Skeletal muscle cell (primary cell): Measurements from ENCODE around the gene KRT82.

Experiments used
- DNase-seq: peaks from one replicate; pipeline ENCODE4 v3.0.0-alpha.2; 2010; ENCODE audit warnings: low read depth
- H3K4me3 ChIP-seq: 2 replicates; pipeline ENCODE4 v1.5.1; 2011; ENCODE audit warnings: low read depth, mild to moderate bottlenecking, control low read depth, low read length, moderate library complexity

Gene KRT82

GRCh38 chr12:52392465-52393007 is 13.6 kb downstream of the KRT82 start:
- no peak overlapping the region for H3K4me3 ChIP-seq
- no peak for DNase-seq

DNA sequence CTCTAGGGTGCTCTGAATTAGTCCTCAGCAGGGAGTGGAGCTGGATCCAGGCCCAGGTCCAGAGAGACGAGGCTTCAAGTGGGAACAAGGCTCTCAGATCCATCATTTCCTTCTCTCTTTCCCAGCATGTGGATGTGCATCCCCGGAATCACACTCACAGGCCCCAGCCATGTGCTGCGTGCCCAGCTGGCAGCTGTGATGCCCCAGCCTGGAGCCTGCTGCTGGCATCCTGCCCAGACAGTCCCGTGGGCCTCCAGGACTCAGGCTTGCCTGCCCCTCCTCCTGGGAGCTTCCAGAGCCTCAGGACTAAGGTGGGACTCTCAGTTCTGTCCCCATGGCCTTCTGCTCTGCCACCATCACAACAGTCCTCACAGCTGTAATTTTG is 14.5 kb downstream of the KRT82 start:
- no peak for DNase-seq
- no peak overlapping the region for H3K4me3 ChIP-seq

DNA sequence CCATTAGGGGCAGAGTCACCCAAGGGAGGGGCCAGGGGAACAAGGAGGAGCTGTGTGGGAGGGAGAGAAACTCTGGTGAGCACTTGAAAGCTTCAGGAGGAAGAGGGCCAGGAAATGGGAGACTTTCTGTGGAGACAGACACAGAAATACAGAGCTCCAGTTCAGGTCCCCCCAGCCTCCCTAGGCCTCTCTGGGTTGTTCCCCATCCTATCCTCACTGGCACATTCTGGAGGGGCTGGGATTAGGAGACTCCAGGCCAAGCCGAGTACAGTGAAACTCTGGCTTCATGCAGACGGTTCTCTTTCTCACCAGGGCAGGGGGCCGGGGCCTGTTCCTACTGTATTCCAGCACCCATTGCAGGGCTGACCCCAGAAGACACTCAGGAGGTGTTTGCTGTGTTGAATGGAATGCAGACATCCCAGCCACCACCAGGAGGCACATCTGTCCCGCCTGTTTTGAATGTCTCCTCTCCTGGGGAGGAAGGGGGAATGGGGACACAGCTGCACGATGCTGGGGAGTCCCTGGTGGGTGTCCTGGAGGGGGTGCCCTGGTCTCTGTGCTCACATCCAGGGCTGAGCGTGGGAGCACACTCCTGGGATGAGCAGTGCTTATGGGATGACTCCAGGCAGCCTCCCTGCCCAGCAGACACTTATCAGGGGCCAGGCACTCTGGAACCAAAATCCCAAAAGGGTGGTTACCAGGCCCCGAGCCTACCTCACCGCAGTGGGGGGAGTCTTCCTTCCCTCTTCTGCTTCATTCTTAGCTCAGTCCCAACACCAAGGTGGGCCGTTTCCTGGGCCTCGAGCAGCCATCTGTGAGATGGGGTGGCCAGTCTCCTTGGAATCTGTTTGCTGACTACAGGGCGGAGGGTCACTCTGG is 15.2 kb downstream of the KRT82 start:
- H3K4me3 ChIP-seq, result no peak overlapping the region
- no peak for DNase-seq

DNA sequence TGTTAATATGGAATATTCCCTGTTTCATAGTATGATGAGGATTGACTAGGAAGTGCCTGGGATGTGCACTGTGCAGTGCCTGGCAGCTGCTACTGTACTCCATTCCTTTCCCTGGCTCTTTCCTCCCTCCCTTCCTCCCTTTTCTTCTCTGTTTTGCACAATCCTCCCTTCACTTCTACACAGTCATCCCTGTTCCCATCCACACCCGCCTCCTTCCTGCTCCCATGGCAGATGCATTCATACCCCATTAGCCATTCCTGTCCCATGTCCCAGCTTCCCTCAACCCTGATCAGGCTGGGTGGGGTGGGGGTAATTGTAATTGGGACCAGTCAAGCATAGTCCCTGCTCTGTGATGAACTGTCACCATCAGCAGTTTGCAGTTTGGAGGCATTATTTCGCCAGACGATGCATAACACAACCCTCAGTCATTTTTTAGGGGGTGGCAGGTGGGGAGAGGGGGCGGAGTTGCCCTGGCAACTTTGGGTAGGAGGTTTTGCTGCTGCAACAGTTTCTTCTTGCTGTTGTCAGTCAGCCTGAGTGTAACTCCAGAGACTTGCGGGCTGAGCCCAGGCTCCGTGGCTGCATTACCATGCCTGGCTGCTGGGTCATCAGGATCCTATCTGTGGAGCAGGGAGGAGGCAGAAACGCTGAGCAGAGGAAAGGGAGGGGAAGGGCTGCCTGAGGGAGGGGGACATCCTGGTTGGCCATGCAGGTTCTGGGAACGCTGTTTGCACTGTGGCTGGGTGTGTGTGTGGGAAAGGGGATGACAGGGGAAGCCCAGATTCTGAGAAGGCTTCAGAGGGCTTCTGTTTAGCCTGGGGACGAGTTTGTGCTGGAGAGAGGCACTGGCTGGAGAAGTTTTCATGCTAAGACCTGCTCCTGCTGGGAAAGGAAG is 16.6 kb downstream of the KRT82 start:
- no peak for DNase-seq

DNA sequence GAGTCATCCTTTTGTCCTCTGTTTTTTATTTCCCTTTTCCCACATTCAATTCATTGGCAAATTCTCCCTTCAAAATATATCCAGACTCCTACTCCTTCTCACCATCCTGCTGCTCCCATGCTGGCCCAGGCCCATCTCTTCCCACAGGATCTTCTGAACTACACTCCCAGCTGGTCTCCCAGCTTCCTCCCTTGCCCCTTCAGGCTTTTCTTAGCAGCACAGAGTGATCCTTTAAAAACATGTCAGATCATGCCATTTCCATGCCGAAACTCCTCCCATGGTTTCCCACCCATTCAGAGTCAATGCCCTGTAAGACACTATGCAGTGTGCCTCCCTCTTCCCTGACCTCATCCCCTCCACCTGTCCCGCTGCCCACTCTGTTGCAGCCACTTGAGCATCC is 18.3 kb downstream of the KRT82 start:
- DNase-seq, result no peak
- H3K4me3 ChIP-seq, result no peak overlapping the region

More for the DNA sequence above, 16.6 kb downstream of the KRT82 start:
- no peak overlapping the region for H3K4me3 ChIP-seq

GRCh38 chr12:52385226-52385702 is 20.9 kb downstream of the KRT82 start, which contains the start of gene KRT84:
Gene KRT84, minus strand, starts transcription at chr12:52385652. Its CDS starts 67 bp downstream, at chr12:52385585.
- no peak within 1 kb of the TSS for H3K4me3 ChIP-seq
- no peak for DNase-seq

DNA sequence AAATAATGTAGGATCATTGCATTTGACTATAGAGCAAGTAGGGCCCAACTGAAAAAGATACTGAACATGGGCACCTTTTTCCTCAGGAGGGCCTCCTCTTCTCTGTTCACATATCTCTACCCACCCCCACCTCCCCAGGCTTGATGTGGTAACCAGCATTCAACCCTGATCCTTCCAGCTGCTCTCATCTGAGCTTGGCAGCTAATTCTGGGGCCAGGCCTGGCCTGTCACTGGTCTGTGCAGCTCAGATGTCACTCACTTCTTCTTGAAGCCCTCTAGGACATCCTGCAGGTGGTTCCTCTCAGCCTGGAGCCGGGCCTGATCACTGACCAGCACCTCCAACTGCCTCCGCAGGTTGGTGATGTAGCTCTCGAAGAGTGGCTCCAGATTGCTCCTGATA is 22.8 kb downstream of the KRT82 start:
- H3K4me3 ChIP-seq, result no peak overlapping the region
- DNase-seq, result no peak

DNA sequence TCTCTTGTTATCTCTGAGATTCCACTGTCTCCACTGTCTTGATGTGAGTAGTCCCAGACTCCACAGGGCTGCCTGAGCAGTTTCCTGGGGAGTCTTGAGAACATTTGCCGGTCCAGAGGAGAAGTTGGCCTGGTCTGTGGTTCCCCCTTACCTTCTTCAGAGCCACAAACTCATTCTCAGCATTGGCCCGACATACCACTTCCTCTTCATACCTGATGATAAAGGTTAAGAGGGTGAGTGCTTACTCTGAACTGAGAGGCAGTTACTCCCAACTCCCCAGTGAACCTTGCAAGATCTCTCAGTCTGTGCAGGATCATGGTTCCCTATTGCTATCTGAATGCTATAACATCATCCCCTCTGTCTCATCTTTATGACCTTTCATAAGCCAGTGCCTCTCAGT is 23.3 kb downstream of the KRT82 start:
- no peak overlapping the region for H3K4me3 ChIP-seq
- DNase-seq, result no peak

DNA sequence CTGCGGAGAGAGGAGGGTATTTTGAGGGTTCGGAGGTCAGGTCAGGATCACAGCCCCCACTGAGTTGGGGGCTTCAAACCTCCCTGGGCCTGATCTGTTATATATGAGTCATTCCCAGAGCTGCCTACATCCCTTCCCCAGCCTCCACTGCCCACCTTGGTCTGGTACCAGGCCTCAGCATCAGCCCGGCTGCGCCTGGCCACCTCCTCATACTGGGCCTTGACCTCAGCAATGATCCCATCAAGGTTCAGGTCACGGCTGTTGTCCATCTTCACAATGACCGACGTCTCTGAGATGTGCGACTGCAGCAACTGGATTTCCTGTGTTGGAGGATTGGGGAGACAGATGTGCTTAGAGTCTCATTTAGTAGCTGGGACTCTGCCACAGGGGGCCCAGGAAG is 24.9 kb downstream of the KRT82 start:
- H3K4me3 ChIP-seq, result no peak overlapping the region
- no peak for DNase-seq

DNA sequence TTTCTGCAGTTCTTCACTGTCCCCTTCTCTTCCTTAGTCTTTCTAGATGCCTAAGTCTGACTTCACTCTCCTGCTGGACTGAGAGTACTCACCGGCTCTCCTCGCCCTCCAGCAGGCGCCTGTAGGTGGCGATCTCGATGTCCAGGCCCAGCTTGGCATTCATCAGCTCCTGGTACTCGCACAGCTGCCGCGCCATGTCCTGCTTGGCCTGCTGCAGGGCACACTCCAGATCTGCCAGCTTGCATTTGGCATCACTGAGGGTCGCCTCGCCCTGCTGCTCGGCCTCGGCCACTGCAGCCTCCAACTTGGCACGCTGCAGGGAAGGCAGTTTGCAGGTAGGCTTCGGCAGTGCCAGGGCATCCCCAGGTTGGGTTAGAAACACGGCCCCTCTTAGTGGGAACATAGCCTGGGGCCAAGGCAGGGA is 25.9 kb downstream of the KRT82 start:
- no peak overlapping the region for H3K4me3 ChIP-seq

DNA sequence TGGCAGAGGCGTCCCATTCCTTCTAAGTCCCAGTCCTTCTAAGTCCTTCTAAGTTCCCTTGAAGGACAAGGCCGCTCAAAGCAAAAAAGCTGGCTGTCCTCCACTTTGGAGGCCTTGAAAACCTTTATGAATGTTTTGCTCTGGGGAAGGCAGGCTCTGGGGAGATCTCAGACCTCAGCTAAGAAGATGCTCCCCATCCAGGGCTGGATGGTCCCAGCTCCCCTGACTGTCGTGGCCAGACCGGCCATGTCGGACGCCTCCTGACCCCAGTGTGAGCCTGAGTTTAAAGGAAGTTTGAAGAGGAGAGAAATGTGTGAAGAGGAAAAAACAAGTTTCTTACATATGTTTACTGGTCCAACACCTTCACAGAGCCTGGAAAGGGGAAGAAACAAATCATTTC is 26.6 kb downstream of the KRT82 start:
- no peak for DNase-seq
- no peak overlapping the region for H3K4me3 ChIP-seq

More for the DNA sequence above, 25.9 kb downstream of the KRT82 start:
- no peak for DNase-seq

DNA sequence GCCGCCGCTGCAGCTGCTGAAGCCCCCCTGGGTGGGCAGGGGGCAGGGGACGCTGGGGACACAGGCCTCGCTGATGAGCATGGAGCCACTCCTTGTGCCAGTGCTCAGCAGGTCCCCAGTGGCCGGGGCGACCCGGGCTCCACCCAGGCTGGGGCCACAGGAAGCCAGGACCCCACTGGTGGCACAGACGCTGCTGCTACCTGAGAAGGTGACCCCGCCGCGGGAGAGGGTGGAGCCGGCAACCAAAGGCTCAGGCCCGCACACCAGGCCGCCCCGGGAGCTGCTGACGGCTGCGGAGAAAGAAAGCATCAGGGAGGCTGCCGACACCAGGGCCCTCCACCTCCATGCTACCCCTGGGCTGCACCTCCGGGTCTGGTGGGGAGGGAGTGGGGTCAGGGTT is 28.0 kb downstream of the KRT82 start:
- no peak overlapping the region for H3K4me3 ChIP-seq
- no peak for DNase-seq

DNA sequence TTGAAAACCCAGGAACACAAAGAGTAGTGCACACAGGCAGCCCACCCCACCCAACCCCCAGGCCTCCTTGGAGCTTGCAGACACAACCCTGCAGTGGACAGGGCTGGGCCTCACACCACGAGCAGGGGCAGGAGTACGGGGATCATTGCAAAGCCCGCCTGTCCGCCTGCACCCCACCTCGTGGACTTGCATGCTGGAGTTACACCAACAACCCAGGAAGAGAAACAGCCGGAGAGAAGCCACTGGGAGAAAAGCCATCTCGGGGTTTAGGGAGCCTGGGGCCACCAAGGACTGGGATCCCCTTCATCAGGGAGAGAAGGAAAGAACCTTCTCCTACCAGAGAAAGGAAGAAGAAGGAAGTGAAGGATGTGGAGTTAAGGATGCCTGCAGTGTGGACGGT is 28.9 kb downstream of the KRT82 start:
- DNase-seq, result no peak
- H3K4me3 ChIP-seq, result no peak overlapping the region

GRCh38 chr12:52372216-52373154 is 33.6 kb downstream of the KRT82 start:
- peak; percentile 53 for DNase-seq
- no peak overlapping the region for H3K4me3 ChIP-seq

DNA sequence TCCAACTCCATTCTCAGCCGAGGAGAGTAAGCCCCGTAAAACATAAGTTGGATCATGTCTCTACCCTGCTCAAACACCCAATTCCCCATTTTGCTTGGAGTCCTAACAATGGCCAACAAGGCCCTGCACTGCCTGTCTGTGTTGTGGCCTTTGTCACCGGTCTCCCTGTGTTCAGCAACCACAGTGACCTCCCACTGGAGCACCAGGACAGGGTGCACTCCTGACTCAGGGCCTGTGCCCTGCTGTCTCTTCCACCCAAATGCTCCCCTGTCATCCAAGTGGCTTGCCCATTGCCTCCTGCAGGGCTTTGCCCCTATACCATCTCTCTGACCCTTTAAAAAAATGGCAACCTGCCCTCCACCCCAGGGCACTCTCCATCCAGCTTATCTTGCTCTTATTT is 34.4 kb downstream of the KRT82 start:
- no peak overlapping the region for H3K4me3 ChIP-seq
- no peak for DNase-seq

- H3K4me3 ChIP-seq, result no peak overlapping the region
- no peak for DNase-seq
Observed at GRCh38 chr12:52370926-52371608, 35.1 kb downstream of the KRT82 start.

- no peak for DNase-seq
- no peak overlapping the region for H3K4me3 ChIP-seq
Observed at GRCh38 chr12:52369809-52370208, 36.3 kb downstream of the KRT82 start.

DNA sequence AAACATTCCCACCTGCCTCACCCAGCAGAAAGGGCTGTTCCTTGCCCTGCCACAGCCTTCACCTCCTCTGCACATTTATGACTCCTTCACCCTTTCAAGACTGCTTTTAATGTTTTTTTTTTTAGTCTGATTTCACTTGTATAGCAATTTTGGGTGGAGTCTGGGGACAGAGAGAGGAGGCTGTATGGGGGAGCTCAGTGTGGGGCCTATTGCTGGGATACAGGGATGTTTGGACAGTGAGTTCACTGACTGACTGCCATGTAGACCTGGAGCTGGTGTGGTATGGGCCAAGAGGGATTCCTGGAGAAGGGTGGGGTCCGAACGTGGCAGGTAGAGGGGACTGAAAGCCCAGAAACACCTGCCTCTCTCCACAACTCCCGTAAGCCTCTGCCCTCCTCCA is 36.9 kb downstream of the KRT82 start:
- H3K4me3 ChIP-seq, result no peak overlapping the region

More for the DNA sequence above, 36.9 kb downstream of the KRT82 start:
- DNase-seq, result no peak
